Transverse colon (tissue), 3 donors: ENCODE measurements around the gene CGGBP1.

ENCODE experiments used
- CTCF ChIP-seq, 5 experiments: fragments of 200-600 bp in 3 of 5; fragments of 450-650 bp in 2 of 5; sonication (generic) in 3 of 5; IDR thresholded peaks; 1 replicate in 2 of 5; 2 replicates in 3 of 5; pipeline ENCODE4 v1.5.1; 2016 to 2017; ENCODE audit warnings: antibody characterized with exemption in 5 of 5, inconsistent platforms in 3 of 5, mild to moderate bottlenecking in 2 of 5, moderate library complexity in 1 of 5
- EP300 ChIP-seq: sonication (generic); formaldehyde crosslinking; IDR thresholded peaks from one replicate; pipeline ENCODE4 v1.6.1; 2017; ENCODE audit warnings: antibody characterized with exemption, low read depth

GRCh38 chr3:88093266-88093665 is 34.5 kb upstream of the CGGBP1 start:
- TF ChIP-seq CTCF (IDR thresholded peaks at IDR 0.05): no peak
- TF ChIP-seq EP300: no peak
